WTC11 (cell line): ENCODE measurements around the gene PRKACA. TPM values are rescaled to one million over a fixed set of nuclear protein-coding genes. Genes with fewer than 3 reads are reported as not detected.

Source experiments
- ATAC-seq: fragments of 200-7000 bp; cut with Tn5 transposase; 2 replicates; pipeline ENCODE4 v1.10.0; 2021; ENCODE audit warnings: mild to moderate bottlenecking, moderate library complexity
- CTCF ChIA-PET: fragments of 300-600 bp; sonication (Branson Sonifier 250); formaldehyde crosslinking; loops from one replicate; lab custom pipeline; 2021; ENCODE audit warnings: antibody characterized with exemption; lab: Charles Lee
- POLR2A ChIA-PET: fragments of 350-600 bp; sonication (Branson Sonifier 250); formaldehyde crosslinking; loops from one replicate; lab custom pipeline; 2021; ENCODE audit warnings: antibody characterized with exemption; lab: Charles Lee
- DNase-seq: peaks from one replicate; pipeline ENCODE4 v3.0.0; 2021; ENCODE audit warnings: low spot score
- H3K27ac Mint-ChIP-seq: 2 replicates; pipeline ENCODE4 v1.8.0; 2021; ENCODE audit warnings: mixed read lengths
- H3K27me3 Mint-ChIP-seq: 2 replicates; pipeline ENCODE4 v1.8.0; 2021; ENCODE audit warnings: low read depth, mild to moderate bottlenecking, moderate library complexity, mixed read lengths
- H3K36me3 Mint-ChIP-seq: 2 replicates; pipeline ENCODE4 v1.8.0; 2021; ENCODE audit warnings: mixed read lengths
- H3K4me1 Mint-ChIP-seq: 2 replicates; pipeline ENCODE4 v1.8.0; 2022; ENCODE audit warnings: mixed read lengths
- H3K4me3 Mint-ChIP-seq: 2 replicates; pipeline ENCODE4 v1.8.0; 2021; ENCODE audit warnings: mild to moderate bottlenecking, moderate library complexity, mixed read lengths
- H3K9me3 Mint-ChIP-seq: 2 replicates; pipeline ENCODE4 v1.8.0; 2021; ENCODE audit warnings: mixed read lengths
- E2F5 ChIP-seq: sonication (generic); formaldehyde crosslinking; IDR thresholded peaks from 2 replicates; pipeline ENCODE4 v1.8.1; 2022; ENCODE audit warnings: mild to moderate bottlenecking, moderate library complexity, missing genetic modification reagents
- ETV6 ChIP-seq: sonication (generic); formaldehyde crosslinking; IDR thresholded peaks from 2 replicates; pipeline ENCODE4 v1.8.1; 2022; ENCODE audit warnings: mild to moderate bottlenecking, missing genetic modification reagents
- FOXK1 ChIP-seq: sonication (generic); formaldehyde crosslinking; IDR thresholded peaks from 2 replicates; pipeline ENCODE4 v1.8.0; 2022; ENCODE audit warnings: mild to moderate bottlenecking, moderate library complexity, missing genetic modification reagents
- FOXP1 ChIP-seq: sonication (generic); formaldehyde crosslinking; IDR thresholded peaks from 2 replicates; pipeline ENCODE4 v1.8.0; 2022; ENCODE audit warnings: missing genetic modification reagents, mild to moderate bottlenecking, moderate library complexity, borderline replicate concordance
- GRHL2 ChIP-seq: fragments of 250-450 bp; sonication (Bioruptor Pico); IDR thresholded peaks from 2 replicates; pipeline ENCODE4 v1.8.0; 2022; ENCODE audit warnings: mild to moderate bottlenecking, moderate library complexity; ENCODE audit not compliant: insufficient replicate concordance, severe bottlenecking
- IRF2 ChIP-seq: sonication (generic); formaldehyde crosslinking; IDR thresholded peaks from 2 replicates; pipeline ENCODE4 v1.8.0; 2022; ENCODE audit warnings: low read depth, missing genetic modification reagents, borderline replicate concordance
- JAZF1 ChIP-seq: fragments of 250-450 bp; sonication (Bioruptor Pico); IDR thresholded peaks from 2 replicates; pipeline ENCODE4 v1.9.0; 2021; ENCODE audit warnings: moderate library complexity, mild to moderate bottlenecking, inconsistent platforms
- JUN ChIP-seq: sonication (generic); formaldehyde crosslinking; IDR thresholded peaks from 2 replicates; pipeline ENCODE4 v1.8.0; 2023; ENCODE audit warnings: mild to moderate bottlenecking, missing genetic modification reagents
- KAT7 ChIP-seq: sonication (generic); formaldehyde crosslinking; IDR thresholded peaks from 2 replicates; pipeline ENCODE4 v1.8.1; 2023; ENCODE audit warnings: missing genetic modification reagents, mild to moderate bottlenecking, borderline replicate concordance
- RELA ChIP-seq: sonication (generic); formaldehyde crosslinking; IDR thresholded peaks from 2 replicates; pipeline ENCODE4 v1.8.1; 2022; ENCODE audit warnings: missing genetic modification reagents, mild to moderate bottlenecking, borderline replicate concordance
- SP1 ChIP-seq: sonication (generic); formaldehyde crosslinking; conservative IDR thresholded peaks from 2 replicates; pipeline ENCODE4 v1.8.1; 2022; ENCODE audit warnings: missing genetic modification reagents
- TEAD1 ChIP-seq: sonication (generic); formaldehyde crosslinking; IDR thresholded peaks from 2 replicates; pipeline ENCODE4 v1.8.0; 2022; ENCODE audit warnings: mild to moderate bottlenecking, missing genetic modification reagents
- ZBTB43 ChIP-seq: sonication (generic); formaldehyde crosslinking; IDR thresholded peaks from 2 replicates; pipeline ENCODE4 v1.8.1; 2023; ENCODE audit warnings: mild to moderate bottlenecking, missing genetic modification reagents
- ZNF232 ChIP-seq: sonication (generic); formaldehyde crosslinking; IDR thresholded peaks from 2 replicates; pipeline ENCODE4 v1.8.0; 2022; ENCODE audit warnings: mild to moderate bottlenecking, missing genetic modification reagents
- ZNF263 ChIP-seq: sonication (generic); formaldehyde crosslinking; IDR thresholded peaks from 2 replicates; pipeline ENCODE4 v1.8.1; 2022; ENCODE audit warnings: low read depth, mild to moderate bottlenecking, moderate library complexity, missing genetic modification reagents
- ZNF281 ChIP-seq: sonication (generic); formaldehyde crosslinking; IDR thresholded peaks from 2 replicates; pipeline ENCODE4 v1.8.0; 2023; ENCODE audit warnings: mild to moderate bottlenecking, missing genetic modification reagents
- ZNF425 ChIP-seq: fragments of 250-450 bp; sonication (Bioruptor Pico); conservative IDR thresholded peaks from 2 replicates; pipeline ENCODE4 v1.9.0; 2021; ENCODE audit warnings: mild to moderate bottlenecking
- ZNF671 ChIP-seq: fragments of 250-450 bp; sonication (Bioruptor Pico); IDR thresholded peaks from 2 replicates; pipeline ENCODE4 v1.8.0; 2021; ENCODE audit warnings: mild to moderate bottlenecking
- ZSCAN18 ChIP-seq: fragments of 250-450 bp; sonication (Bioruptor Pico); IDR thresholded peaks from 2 replicates; pipeline ENCODE4 v2.1.2; 2022; ENCODE audit warnings: mild to moderate bottlenecking, moderate library complexity
- total RNA-seq: library from RNA; stranded (reverse); gene quantifications from 3 replicates; pipeline ENCODE4 v1.2.3, GENCODE V29; 2021

PRKACA gene
- total RNA-seq, 1 experiment from 2014 or later: 37.8 TPM

- H3K27ac Mint-ChIP-seq: no peak overlapping the region
- CTCF ChIA-PET: interaction anchor here (0.8 to 1.2 kb wide), 3 partner anchors 28 to 184 kb away, joined by 3 to 4 read pairs (median 4); partner anchors contain the start of gene ASF1B
- TF ChIP-seq ZNF281 (CRISPR knock-in tag) (no peak), JUN (CRISPR knock-in tag) (no peak), RELA (CRISPR knock-in tag) (no peak), JAZF1 (CRISPR knock-in tag) (no peak), ZSCAN18 (CRISPR knock-in tag) (no peak), ETV6 (CRISPR knock-in tag) (no peak), ZNF425 (CRISPR knock-in tag) (no peak), E2F5 (CRISPR knock-in tag) (no peak), ZNF232 (CRISPR knock-in tag) (no peak), IRF2 (no peak)
- TF ChIP-seq, all 79 proteins: peak for 0
- Mint-ChIP-seq H3K4me1 (peaks cover 11% of the 10 kb centered on the region), H3K36me3 (peaks cover 24% of the 10 kb centered on the region), H3K9me3 (no peaks in the 10 kb centered on the region), H3K4me3 (no peak overlapping the region), H3K27me3 (no peaks in the 10 kb centered on the region)
- no peak for ATAC-seq
- POLR2A ChIA-PET: interaction anchor here (0.6 kb wide), 1 partner anchor 241 kb away, joined by 3 read pairs; no protein-coding TSS in a partner anchor
- no peak for DNase-seq
Observed at GRCh38 chr19:14164082-14164481, 46.5 kb upstream of the PRKACA start.

GRCh38 chr19:14162871-14163297, 45.3 kb upstream of the PRKACA start:
- Mint-ChIP-seq H3K27me3 (no peaks in the 10 kb centered on the region), H3K4me1 (peaks cover 7% of the 10 kb centered on the region), H3K9me3 (no peaks in the 10 kb centered on the region), H3K27ac (no peak overlapping the region), H3K4me3 (no peak overlapping the region), H3K36me3 (peaks cover 25% of the 10 kb centered on the region)
- POLR2A ChIA-PET: interaction anchor here (0.5 kb wide), 1 partner anchor 59 kb away, joined by 4 read pairs; no protein-coding TSS in a partner anchor
- ATAC-seq (no peak), DNase-seq (no peak)
- CTCF ChIA-PET: no interaction called here
- TF ChIP-seq GRHL2 (CRISPR knock-in tag) (no peak), FOXP1 (CRISPR knock-in tag) (peak; percentile 13; the same call in 1 of the 2 replicates), TEAD1 (CRISPR knock-in tag) (no peak), ZNF263 (CRISPR knock-in tag) (no peak), FOXK1 (CRISPR knock-in tag) (no peak), ZBTB43 (CRISPR knock-in tag) (no peak), SP1 (CRISPR knock-in tag) (no peak), ZNF671 (CRISPR knock-in tag) (no peak), KAT7 (CRISPR knock-in tag) (no peak)
